ENCODE results near the gene TLR6.
"Not testable (repeated sequence)": the region's sequence is repeated elsewhere in the genome, so short reads cannot be mapped to it uniquely, and the experiment has no call there.

The TLR6 gene

DNA sequence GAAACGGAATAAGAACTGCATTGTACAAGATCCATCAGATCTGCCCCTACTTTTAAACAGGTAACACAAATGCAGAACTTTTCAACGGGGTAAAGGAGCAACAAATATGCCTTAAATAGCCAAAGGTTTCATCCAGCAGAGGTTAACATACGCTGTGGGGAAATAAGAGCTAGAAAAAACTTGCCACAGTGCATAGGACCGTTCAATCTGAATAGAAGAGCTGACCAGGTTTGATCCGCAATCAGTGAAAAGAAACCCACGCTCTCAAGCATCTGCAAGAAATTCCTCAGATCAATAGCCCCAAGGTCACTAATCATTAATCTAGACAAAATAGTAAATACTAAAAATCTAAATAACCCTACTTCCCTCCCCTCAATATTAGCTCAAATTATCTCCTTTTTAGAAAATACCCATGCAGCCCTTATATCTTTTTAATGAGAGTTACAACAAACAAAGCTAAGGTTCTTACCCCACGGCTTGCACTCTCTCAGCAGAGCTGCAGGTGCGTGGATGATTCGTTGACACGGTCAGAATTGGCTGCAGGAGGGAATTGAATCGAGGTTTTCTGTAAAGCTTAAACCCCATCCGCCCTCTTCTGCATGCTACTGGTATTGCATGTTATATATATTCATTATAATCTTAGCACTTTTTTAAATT is 74.0 kb downstream of the TLR6 start, which contains the start of gene TLR10:
Gene TLR10, minus strand, starts transcription at position 539 of the 657 bp plus-strand sequence. CDS start 7,400 bp downstream, outside the sequence.
- peak; percentile 67 for DNase-seq (ENCODE audit: extremely low spot score)
- TF ChIP-seq CTCF (IDR thresholded peaks at IDR 0.05; ENCODE audit: control extremely low read depth, extremely low read depth, low read depth, missing control alignments): peak; percentile 55
- POLR2A ChIA-PET: interaction anchor here (0.5 to 1.9 kb wide), 10 partner anchors 8 to 650 kb away, joined by 3 to 11 read pairs (median 6); partner anchors contain the start of gene TLR1
- CTCF ChIA-PET: interaction anchor here (0.7 to 9.3 kb wide), 40 partner anchors 12 to 1192 kb away, joined by 3 to 256 read pairs (median 4); partner anchors contain the start of genes TLR1 and TLR6

DNA sequence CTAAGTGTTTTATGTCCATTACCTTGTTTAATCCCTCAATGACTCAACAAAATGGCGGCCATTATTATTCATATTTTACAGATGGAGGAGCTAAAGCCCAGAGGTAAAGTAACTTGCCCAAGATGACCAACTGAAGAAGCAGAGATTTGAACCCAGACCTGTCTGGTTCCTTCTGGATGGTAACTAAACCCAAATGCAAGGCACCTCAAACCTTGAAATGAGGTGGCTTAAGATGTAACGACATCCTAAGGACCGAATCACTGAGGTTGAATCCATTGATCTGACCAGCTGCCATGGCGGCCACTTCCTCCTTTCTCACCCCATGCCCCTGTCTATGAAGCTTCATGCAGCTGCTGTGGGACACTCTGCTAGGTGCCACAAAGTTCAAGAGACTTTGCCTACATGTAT is 74.8 kb downstream of the TLR6 start:
- CTCF ChIA-PET: interaction anchor here (0.9 to 9.3 kb wide), 25 partner anchors 11 to 650 kb away, joined by 3 to 256 read pairs (median 5); partner anchors contain the start of genes TLR1 and TLR6
- POLR2A ChIA-PET: interaction anchor here (0.5 to 1.9 kb wide), 11 partner anchors 9 to 830 kb away, joined by 3 to 11 read pairs (median 4); partner anchors contain the start of gene TLR1
- no peak for TF ChIP-seq CTCF (IDR thresholded peaks at IDR 0.05; ENCODE audit: control extremely low read depth, extremely low read depth, low read depth, missing control alignments)
- no peak for DNase-seq (ENCODE audit: extremely low spot score)

- no peak for TF ChIP-seq CTCF (IDR thresholded peaks at IDR 0.05; ENCODE audit: control extremely low read depth, extremely low read depth, low read depth, missing control alignments)
- no peak for DNase-seq (ENCODE audit: extremely low spot score)
- ChIA-PET POLR2A (interaction anchor here (0.7 to 1.9 kb wide), 6 partner anchors 21 to 602 kb away, joined by 3 to 9 read pairs (median 4); partner anchors contain the start of gene TLR1), CTCF (interaction anchor here (0.9 to 9.3 kb wide), 12 partner anchors 8 to 79 kb away, joined by 3 to 256 read pairs (median 20); partner anchors contain the start of genes TLR1 and TLR6)
Observed at GRCh38 chr4:38780833-38781484, 75.7 kb downstream of the TLR6 start.

DNA sequence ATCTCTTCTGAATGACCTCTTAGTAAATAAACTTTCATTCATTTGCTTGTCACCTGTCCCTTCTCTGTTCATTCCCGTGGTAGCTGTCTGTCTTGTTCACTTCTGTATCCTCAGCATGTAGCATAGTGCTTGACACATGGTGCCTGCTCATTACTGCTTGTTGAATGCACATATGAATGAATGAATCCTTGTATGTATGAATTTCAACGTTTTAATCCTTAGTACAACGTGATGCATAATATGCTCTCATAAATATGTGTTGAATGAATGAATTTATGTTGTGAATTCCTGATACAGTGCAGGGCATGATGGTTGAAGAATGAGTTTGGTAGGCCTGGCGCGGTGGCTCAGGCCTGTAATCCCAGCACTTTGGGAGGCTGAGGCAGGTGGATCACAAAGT is 76.8 kb downstream of the TLR6 start:
- CTCF ChIA-PET: interaction anchor here (1.4 to 9.3 kb wide), 5 partner anchors 9 to 80 kb away, joined by 4 to 256 read pairs (median 71); partner anchors contain the start of gene TLR1
- POLR2A ChIA-PET: no interaction called here
- no peak for DNase-seq (ENCODE audit: extremely low spot score)
- TF ChIP-seq CTCF (IDR thresholded peaks at IDR 0.05; ENCODE audit: control extremely low read depth, extremely low read depth, low read depth, missing control alignments): no peak

DNA sequence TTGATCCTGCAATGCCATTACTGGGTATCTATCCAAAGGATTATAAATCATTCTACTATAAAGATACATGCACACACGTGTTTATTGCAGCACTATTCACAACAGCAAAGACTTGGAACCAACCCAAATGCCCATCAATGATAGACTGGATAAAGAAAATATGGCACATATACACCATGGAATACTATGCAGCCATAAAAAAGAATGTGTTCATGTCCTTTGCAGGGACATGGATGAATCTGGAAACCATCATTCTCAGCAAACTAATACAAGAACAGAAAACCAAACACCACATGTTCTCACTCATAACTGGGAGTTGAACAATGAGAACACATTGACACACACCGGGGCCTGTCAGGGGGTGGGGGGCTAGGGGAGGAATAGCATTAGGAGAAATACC is 78.7 kb downstream of the TLR6 start:
- CTCF ChIA-PET: interaction anchor here (1.2 kb wide), 1 partner anchor 19 kb away, joined by 5 read pairs; no protein-coding TSS in a partner anchor
- POLR2A ChIA-PET; DNase-seq (ENCODE audit: extremely low spot score): not testable (repeated sequence)

DNA sequence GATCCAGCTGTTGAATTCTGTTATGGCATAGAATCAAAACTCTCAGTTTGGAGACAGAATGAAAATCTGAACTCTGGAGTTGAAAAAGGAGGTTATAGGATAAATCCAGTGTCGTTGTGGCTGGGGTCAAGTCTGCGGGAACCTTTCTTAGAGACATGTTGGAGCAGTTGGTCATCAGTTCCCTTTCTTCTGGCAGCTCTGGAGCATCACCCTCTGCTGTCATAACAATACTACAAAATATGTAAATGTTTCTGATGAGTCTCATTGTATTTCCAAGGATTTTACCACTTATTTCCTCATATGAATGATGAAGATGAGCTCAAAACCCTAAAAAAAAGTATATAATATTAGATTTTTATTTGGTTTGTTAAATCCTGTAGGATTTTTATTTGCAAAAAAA is 81.3 kb downstream of the TLR6 start:
- ChIA-PET POLR2A (no interaction called here), CTCF (interaction anchor here (1.2 to 2.7 kb wide), 3 partner anchors 12 to 73 kb away, joined by 3 to 12 read pairs (median 6); no protein-coding TSS in a partner anchor)
- no peak for DNase-seq (ENCODE audit: extremely low spot score)
- no peak for TF ChIP-seq CTCF (IDR thresholded peaks at IDR 0.05; ENCODE audit: control extremely low read depth, extremely low read depth, low read depth, missing control alignments)

Data from GM10248 (cell line).